GM10847 (cell line): ENCODE data around the gene SPOCK1.

Experiments used
- POLR2A ChIP-seq: IDR thresholded peaks from 2 replicates; pipeline ENCODE4 v1.6.1; 2011; ENCODE audit not compliant: insufficient read length; ENCODE audit errors: extremely low read depth

Gene SPOCK1

DNA sequence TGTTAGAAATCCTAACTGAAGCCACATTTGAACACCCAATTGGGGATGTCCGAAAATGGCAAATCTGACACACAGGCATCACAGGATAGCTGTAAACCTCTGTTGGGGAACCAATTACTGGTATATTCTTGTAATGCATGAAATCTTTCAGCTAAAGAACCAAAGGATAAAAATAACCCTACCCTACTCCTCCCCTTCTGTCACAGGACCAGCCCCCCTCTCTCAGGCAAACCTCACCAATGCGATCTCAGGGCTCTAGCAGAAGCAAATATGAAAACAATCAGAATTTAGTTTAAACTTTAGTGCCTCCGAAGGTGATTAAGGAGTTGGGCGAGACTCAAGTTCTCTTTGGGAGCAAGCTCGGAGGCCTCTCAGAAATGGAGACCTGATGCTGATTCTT lies 499.3 kb downstream of the SPOCK1 start:
- TF ChIP-seq POLR2A, result no peak

DNA sequence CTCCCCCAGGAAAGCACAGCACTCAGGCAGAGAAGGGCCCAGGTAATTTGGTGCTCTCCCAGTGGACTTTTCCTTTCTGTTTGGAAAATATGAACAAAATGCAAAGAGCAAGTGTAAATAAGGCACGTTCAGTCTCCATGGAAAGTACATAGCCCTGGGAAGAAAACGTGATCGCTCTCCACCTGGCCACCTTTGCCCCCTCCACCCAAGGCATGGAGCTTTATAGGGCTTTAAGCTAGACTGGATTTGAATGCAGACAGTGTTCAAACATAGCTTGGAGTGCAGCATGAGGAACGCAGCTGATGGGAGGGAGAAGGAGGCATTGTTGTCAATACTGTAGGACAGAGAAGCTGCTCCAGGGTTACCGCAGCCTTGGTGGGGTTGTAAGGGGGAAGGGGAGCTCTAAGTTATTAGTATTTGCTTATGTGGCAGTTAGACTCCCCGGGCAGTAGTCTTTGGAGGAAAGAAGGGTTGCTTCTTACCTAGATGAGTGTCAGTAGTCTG lies 500.2 kb downstream of the SPOCK1 start:
- no peak for TF ChIP-seq POLR2A

DNA sequence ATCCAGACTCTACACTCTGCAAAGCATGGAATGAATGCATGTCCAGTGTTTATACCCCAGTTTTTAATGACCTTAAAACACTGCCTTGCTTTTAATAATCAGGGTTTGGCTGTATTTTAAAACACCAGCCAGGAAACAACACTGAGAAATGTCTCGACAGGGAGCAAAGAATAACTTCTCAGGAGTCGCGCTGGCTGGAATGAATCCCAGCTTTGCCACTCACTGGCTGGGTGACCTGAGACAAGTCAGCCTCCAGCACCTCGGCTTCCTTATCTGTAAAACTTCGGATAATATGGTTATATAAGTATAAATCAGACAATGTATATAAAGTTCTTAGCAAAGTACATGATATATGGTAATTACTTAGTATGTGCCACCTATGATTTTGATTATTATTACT lies 505.0 kb downstream of the SPOCK1 start:
- no peak for TF ChIP-seq POLR2A

DNA sequence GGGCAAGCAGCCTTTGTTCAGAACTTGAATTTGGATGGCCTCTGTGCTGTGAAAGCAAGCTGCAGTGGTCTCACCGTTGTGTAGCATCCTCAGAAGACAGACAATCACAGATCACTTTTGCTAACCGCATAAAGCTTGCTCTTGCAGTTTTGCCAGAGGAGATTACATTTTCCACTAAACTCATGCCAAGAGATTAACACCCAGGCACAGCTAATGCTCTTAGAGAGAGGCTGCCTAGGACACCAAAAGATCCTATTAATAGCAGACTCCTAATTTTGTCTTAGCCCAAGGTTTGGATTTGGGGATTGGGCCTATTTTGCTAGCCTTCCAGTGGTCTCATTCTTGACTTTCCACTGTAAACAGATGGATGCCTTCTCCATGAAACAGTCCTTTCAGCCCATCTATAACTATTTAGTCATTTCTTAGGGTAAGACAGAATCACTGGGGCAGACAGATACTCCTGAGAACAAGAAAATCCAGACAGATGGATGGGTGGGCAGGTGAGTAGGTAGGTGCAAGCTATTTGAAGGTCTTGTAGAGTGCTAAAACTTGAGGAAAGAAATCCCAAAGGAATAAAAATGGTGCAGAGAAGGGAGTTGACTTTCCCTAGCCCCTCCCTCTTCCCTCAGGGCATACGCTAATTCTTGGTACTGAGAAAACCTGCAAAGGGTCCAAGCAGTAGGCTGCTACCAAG lies 506.2 kb downstream of the SPOCK1 start:
- TF ChIP-seq POLR2A, result no peak

DNA sequence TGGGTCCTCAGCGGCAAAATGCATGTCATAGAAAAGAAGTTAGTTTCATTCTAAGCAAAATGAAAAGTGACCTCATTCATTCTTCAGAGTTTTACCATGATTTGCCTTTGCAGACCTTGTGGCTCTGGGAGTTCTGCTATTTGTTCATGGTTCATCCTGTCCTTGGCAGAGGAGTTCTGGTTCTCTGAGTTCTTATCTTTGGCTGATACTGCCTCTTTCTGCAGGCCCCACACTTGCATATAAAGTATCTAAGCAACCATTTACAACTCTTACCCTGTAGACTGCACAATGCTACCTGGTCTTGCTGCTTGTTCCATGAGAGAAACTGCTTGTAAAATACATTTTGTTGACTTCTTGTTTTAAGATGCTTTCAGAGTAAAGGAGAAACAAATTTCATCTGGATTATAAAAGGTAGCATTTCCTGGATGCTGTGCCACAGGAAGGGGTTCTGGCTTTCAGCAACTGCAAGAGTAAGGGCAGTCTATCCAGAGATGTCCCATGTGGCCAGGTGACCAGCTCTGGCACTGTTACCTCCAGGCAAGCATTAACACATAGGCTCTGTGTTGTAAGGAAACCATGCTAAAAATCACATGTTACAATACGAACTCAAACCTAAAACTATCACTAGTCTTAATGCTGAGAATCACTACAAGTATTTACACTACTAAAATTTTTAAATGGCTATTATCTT lies 513.2 kb downstream of the SPOCK1 start:
- TF ChIP-seq POLR2A, result no peak

DNA sequence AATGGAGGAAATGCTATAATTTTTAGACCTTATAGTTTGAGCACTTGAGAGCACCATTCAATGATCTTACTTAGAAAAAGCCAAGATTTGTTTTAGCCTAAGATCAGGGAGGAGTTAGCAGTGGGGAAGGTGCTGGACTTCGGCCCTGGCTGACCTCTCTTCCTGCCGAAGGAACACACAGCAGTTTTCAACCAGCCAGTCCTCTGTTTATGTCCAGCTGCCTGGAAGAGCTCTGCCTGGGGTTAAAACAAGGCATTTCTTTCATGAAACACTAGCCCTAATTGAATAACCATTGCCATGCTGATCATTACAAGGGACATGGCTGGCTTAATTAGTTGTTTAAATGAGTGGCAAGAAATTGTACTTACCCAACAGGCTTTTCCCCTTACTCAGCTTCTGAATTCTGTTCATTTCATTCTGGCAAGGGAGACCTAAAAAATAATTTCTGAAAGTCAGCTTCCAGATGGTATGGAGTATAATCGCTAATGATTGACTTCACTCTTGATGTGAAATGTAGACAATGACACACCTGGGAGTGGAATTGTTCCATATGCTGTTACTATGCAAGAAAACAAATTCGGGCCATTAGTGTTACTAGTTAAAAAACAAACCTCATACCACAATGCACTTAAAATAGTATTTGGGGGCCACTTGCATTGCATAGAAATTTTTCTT lies 514.2 kb downstream of the SPOCK1 start:
- no peak for TF ChIP-seq POLR2A

DNA sequence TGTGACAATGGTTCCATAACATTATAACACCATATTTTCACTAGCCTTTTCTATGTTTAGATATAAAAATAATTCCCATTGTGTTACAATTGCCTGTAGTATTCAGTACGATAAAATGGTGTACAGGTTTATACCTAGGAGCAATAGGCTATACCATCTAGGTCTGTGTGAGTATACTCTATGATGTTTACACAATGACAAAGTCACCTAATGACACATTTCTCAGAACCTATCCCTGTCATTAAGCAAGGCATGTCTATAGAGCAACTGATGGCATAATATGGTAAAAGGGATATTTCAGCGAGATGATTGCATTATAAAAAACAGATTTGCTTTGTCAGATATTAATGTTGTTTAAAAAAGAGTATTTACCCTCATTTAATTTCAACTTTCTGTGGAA lies 517.2 kb downstream of the SPOCK1 start:
- TF ChIP-seq POLR2A, result no peak

DNA sequence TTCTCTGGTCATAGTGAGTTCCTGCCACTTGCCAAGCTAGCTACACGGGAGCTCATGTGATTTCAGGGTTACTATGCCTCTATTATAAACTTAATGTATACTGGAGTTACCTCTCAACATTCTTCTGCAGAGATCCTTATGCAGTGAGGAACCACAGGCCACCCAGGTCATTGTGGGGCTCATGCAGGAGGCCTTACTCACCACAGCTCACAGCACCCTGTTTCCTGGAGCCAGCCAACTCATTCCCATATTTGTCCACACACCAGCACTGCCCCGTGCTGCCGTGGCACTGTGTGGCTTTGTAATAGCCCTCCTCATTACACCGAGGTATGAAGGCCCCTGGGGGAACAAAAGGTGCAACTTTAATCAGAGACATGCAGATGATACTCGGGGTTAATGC lies 520.0 kb downstream of the SPOCK1 start:
- TF ChIP-seq POLR2A, result no peak

DNA sequence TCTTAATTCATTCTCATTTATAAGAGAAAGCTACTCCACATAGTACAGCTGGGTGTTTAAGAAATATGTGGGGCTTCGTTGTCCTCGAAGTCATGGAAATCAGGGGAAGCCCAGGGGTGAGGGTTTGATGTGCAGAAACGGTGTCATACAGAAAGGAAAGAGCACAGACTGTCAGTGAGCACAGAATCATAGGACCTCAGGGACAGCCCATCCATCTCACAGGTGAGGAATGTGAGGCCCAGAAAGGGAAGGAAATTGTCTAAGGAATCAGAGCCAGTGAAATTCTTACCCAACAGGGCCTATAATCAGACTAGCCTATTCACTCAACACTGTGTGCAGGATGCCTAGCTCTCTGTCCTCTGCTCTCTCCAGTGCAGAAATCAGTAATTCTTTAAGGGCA lies 535.6 kb downstream of the SPOCK1 start:
- no peak for TF ChIP-seq POLR2A

DNA sequence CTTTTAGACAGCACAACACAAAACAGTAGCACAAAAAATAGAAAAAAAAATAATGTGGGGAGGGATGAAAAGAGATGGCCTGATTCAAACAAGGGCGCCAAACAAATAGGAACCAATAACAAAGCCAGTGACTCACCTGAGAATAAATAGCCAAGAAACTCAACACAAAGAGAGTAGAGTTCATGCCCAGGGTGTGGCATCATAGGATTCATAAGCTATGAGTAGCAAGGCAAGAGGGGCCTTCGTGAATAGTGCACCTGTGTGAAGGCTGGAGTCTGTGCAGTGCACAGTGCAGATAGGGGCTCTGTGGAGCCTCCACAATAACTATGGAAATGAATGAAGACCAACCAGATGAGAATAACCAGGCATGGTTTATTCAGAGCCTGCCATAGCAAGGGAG lies 541.7 kb downstream of the SPOCK1 start:
- no peak for TF ChIP-seq POLR2A

DNA sequence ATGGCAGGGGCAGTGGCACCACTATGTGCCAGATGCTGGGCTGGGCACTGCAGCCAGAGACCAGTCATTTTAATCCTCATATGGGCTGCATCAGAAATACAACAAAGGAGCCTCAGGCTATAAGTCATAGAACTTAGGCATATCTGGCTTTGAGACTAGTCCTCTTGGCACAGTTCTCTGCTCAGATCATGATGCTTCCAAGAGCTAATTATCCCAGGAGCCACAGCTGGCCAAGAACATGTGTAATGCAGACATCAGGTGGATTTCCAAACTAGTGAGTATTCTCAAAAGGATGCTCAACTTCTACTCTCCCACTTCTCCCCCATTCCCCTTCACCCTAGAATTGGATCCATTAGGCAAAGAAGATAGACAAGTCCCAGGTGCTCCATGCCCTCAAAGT lies 571.6 kb downstream of the SPOCK1 start:
- no peak for TF ChIP-seq POLR2A

DNA sequence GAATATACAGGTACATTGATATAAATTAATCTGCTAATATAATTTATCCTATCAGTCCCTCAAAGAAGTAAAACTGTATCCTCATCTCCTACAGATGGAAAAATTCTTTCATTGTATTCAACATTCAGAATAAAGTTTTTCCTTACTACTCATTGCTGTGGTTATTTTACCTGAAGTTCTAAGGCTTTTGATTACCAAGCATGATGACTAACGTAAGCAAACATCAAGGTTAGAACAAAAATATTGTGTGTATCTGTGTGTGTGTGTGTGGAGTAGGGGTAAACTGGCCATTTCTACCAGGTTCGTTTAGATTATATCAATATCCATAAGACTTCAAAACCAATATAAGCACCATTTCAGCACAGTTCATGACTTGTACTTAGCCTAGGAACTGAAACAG lies 573.1 kb downstream of the SPOCK1 start:
- no peak for TF ChIP-seq POLR2A
